Measurements from ENCODE around the gene ZSWIM5. TPM values are rescaled to one million over a fixed set of nuclear protein-coding genes. Genes with fewer than 3 reads are reported as not detected.
"Not testable (repeated sequence)": the region's sequence is repeated elsewhere in the genome, so short reads cannot be mapped to it uniquely, and the experiment has no call there.

ZSWIM5 gene
- total RNA-seq, 2 donors from 2014 or later: 8.8 to 12.3 TPM

DNA sequence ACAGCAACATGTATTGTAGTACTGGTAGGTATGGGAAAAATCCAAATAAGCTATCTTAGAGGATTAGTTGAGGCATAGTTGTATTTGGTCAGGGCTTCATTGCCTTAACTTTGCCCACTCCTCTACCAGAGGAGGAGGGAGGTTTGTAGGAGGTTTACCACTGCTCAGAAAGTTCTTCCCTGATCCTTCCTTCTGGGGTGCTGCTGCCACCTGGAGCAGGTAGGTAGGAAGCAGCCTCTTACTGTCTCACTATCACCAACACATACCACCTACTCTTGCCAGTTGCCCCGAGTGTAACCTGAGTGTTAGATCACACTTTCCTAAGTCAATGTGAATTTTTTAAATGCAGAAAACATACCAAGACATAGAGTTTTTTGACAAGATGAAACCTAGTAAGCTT lies 24.1 kb upstream of the ZSWIM5 start:
- Mint-ChIP-seq H3K36me3 (ENCODE audit: low read depth) (no peaks in the 10 kb centered on the region), H3K27me3 (ENCODE audit: insufficient read depth) (no peaks in the 10 kb centered on the region), H3K27ac (no peak overlapping the region), H3K4me1 (no peaks in the 10 kb centered on the region), H3K9me3 (peaks cover 5% of the 10 kb centered on the region), H3K4me3 (no peak overlapping the region)
- Histone ChIP-seq H3K9me3 (ENCODE audit: control insufficient read depth, low read length) (no peaks in the 10 kb centered on the region), H3K27me3 (ENCODE audit: control insufficient read depth, insufficient read depth, low read length, poor library complexity, severe bottlenecking) (peaks cover 3% of the 10 kb centered on the region), H3K27ac (ENCODE audit: low read depth, low read length) (no peak overlapping the region), H3K4me3 (ENCODE audit: low read length) (no peak overlapping the region), H3K36me3 (ENCODE audit: control insufficient read depth, insufficient read depth, low read length) (no peaks in the 10 kb centered on the region), H3K4me1 (ENCODE audit: control insufficient read depth, insufficient read depth, low read length) (no peaks in the 10 kb centered on the region), H3K9ac (ENCODE audit: extremely low read depth, low read length, poor library complexity, severe bottlenecking) (no peak overlapping the region)
- peak; percentile 69 for DNase-seq
- WGBS, 2 experiments (ENCODE audit: insufficient coverage in 1 of 2, insufficient read length in 1 of 2): 65% methylated on average over 1 of the region's 1 CpG; no CpG with 5 or more reads in 1 of the 2 experiments
- TF ChIP-seq, protein P1, sequence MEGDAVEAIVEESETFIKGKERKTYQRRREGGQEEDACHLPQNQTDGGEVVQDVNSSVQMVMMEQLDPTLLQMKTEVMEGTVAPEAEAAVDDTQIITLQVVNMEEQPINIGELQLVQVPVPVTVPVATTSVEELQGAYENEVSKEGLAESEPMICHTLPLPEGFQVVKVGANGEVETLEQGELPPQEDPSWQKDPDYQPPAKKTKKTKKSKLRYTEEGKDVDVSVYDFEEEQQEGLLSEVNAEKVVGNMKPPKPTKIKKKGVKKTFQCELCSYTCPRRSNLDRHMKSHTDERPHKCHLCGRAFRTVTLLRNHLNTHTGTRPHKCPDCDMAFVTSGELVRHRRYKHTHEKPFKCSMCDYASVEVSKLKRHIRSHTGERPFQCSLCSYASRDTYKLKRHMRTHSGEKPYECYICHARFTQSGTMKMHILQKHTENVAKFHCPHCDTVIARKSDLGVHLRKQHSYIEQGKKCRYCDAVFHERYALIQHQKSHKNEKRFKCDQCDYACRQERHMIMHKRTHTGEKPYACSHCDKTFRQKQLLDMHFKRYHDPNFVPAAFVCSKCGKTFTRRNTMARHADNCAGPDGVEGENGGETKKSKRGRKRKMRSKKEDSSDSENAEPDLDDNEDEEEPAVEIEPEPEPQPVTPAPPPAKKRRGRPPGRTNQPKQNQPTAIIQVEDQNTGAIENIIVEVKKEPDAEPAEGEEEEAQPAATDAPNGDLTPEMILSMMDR (conservative IDR thresholded peaks at IDR 0.05): peak; percentile 75

DNA sequence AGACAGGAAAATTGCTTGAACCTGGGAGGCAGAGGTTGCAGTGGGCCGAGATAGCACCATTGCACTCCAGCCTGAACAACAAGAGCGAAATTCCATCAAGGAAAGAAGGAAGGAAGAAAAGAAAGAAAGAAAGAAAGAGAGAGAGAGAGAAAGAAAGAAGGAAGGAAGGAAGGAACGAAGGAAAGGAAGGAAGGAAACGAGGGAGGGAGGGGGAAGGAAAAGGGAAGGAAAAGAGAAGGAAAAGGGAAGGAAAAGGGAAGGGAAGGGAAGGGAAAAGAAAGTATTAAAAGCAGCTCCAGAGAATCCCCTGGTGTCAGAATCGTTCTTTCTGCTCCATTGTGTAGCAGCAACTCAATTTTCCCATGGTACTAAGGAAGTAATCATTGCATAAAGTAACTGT lies 19.2 kb upstream of the ZSWIM5 start:
- 84 to 89% methylated on average over 4 to 5 of the region's 5 CpGs for WGBS, 2 experiments (ENCODE audit: insufficient coverage in 1 of 2, insufficient read length in 1 of 2)
- Histone ChIP-seq H3K9ac (ENCODE audit: extremely low read depth, low read length, poor library complexity, severe bottlenecking) (no peak overlapping the region), H3K4me1 (ENCODE audit: control insufficient read depth, insufficient read depth, low read length) (no peaks in the 10 kb centered on the region), H3K27me3 (ENCODE audit: control insufficient read depth, insufficient read depth, low read length, poor library complexity, severe bottlenecking) (peaks cover 3% of the 10 kb centered on the region), H3K4me3 (ENCODE audit: low read length) (no peak overlapping the region), H3K36me3 (ENCODE audit: control insufficient read depth, insufficient read depth, low read length) (no peaks in the 10 kb centered on the region), H3K9me3 (ENCODE audit: control insufficient read depth, low read length) (peaks cover 3% of the 10 kb centered on the region), H3K27ac (ENCODE audit: low read depth, low read length) (no peak overlapping the region)
- no peak overlapping the region for H3K4me3 Mint-ChIP-seq
- no peak overlapping the region for H3K27ac Mint-ChIP-seq
- no peaks in the 10 kb centered on the region for H3K36me3 Mint-ChIP-seq (ENCODE audit: low read depth)
- TF ChIP-seq, protein P1 (conservative IDR thresholded peaks at IDR 0.05): no peak
- no peak for DNase-seq
- peaks cover 2% of the 10 kb centered on the region for H3K4me1 Mint-ChIP-seq
- peaks cover 1% of the 10 kb centered on the region for H3K9me3 Mint-ChIP-seq
- H3K27me3 Mint-ChIP-seq (ENCODE audit: insufficient read depth): no peaks in the 10 kb centered on the region

DNA sequence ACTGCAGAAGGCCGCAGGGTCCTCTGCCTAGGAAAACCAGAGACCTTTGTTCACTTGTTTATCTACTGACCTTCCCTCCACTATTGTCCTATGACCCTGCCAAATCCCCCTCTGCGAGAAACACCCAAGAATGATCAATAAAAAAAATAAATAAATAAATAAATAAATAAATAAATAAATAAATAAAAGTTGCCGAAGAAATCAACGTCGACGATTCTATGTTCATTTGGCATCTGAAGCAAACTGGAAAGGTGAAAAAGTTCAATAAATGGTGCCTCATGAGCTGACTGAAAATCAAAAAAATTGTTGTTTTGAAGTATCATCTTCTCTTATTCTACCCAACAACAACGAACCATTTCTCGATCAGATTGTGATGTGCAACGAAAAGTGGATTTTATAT lies 17.3 kb upstream of the ZSWIM5 start:
- not testable (repeated sequence) for H3K4me1 ChIP-seq (ENCODE audit: control insufficient read depth, insufficient read depth, low read length); H3K4me3 ChIP-seq (ENCODE audit: low read length); H3K27me3 ChIP-seq (ENCODE audit: control insufficient read depth, insufficient read depth, low read length, poor library complexity, severe bottlenecking); H3K4me3 Mint-ChIP-seq; DNase-seq; H3K27ac Mint-ChIP-seq; H3K9me3 Mint-ChIP-seq; H3K27me3 Mint-ChIP-seq (ENCODE audit: insufficient read depth); H3K36me3 Mint-ChIP-seq (ENCODE audit: low read depth); H3K4me1 Mint-ChIP-seq; H3K9me3 ChIP-seq (ENCODE audit: control insufficient read depth, low read length); H3K36me3 ChIP-seq (ENCODE audit: control insufficient read depth, insufficient read depth, low read length); H3K9ac ChIP-seq (ENCODE audit: extremely low read depth, low read length, poor library complexity, severe bottlenecking); H3K27ac ChIP-seq (ENCODE audit: low read depth, low read length)
- 98 to 100% methylated on average over 1 to 7 of the region's 9 CpGs for WGBS, 2 experiments (ENCODE audit: insufficient coverage in 1 of 2, insufficient read length in 1 of 2)

DNA sequence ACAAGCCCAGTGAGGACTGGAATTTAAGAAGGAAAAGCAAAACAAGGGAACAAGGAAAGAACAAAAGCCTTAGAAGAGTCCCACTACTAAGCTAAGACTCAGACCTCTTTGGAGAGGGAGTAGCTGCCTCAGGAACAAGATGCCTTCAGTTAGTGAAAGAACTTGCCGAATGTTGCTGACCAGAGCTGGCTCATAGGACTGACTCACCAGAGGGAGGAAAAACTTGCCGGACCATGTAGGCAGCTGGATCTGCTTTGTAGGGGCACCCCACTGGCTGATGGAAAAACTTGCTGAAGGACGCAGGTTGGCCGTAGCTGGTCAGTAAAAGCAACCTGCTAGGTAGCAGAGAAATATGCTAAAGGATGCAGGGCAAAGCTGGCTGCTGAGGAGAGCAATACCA lies 15.3 kb upstream of the ZSWIM5 start:
- peak; percentile 47 for DNase-seq
- no peak overlapping the region for H3K4me3 Mint-ChIP-seq

More for the DNA sequence above, 15.3 kb upstream of the ZSWIM5 start:
- Histone ChIP-seq H3K4me3 (ENCODE audit: low read length) (no peak overlapping the region), H3K9ac (ENCODE audit: extremely low read depth, low read length, poor library complexity, severe bottlenecking) (no peak overlapping the region), H3K27ac (ENCODE audit: low read depth, low read length) (no peak overlapping the region), H3K4me1 (ENCODE audit: control insufficient read depth, insufficient read depth, low read length) (peaks cover under 1% of the 10 kb centered on the region), H3K9me3 (ENCODE audit: control insufficient read depth, low read length) (peaks cover 9% of the 10 kb centered on the region), H3K27me3 (ENCODE audit: control insufficient read depth, insufficient read depth, low read length, poor library complexity, severe bottlenecking) (peaks cover 3% of the 10 kb centered on the region), H3K36me3 (ENCODE audit: control insufficient read depth, insufficient read depth, low read length) (no peaks in the 10 kb centered on the region)
- Mint-ChIP-seq H3K4me1 (peaks cover 12% of the 10 kb centered on the region), H3K36me3 (ENCODE audit: low read depth) (no peaks in the 10 kb centered on the region), H3K27ac (no peak overlapping the region), H3K27me3 (ENCODE audit: insufficient read depth) (no peaks in the 10 kb centered on the region), H3K9me3 (peaks cover 1% of the 10 kb centered on the region)
- WGBS, 2 experiments (ENCODE audit: insufficient coverage in 1 of 2, insufficient read length in 1 of 2): 92 to 96% methylated on average over 4 of the region's 4 CpGs
- TF ChIP-seq, protein P1 (conservative IDR thresholded peaks at IDR 0.05): no peak

Data from endodermal cell (in vitro differentiated cells).